Measurements from ENCODE around the gene CD1D. TPM values are rescaled to one million over a fixed set of nuclear protein-coding genes. Genes with fewer than 3 reads are reported as not detected.

Gene CD1D
- total and polyA plus RNA-seq, 3 experiments from 2014 or later: not detected

- Mint-ChIP-seq H3K27me3 (peaks cover 48 to 71% of the 10 kb centered on the region in 2 donors), H3K27ac (no peak overlapping the region), H3K4me1 (peaks cover 13 to 23% (median 19%) of the 10 kb centered on the region in 3 donors), H3K9me3 (no peaks in the 10 kb centered on the region), H3K36me3 (no peaks in the 10 kb centered on the region), H3K4me3 (peak overlapping the region in 3 of 7 donors; percentile 8 to 23 (median 18))
- H3K27ac ChIP-seq (ENCODE audit: low read depth, low read length): no peak overlapping the region
- no peak overlapping the region for H3K4me3 ChIP-seq (ENCODE audit: low read length)
- no peaks in the 10 kb centered on the region for H3K9me3 ChIP-seq (ENCODE audit: low read length)
- ChIA-PET POLR2A (no interaction called here), CTCF (no interaction called here)
- peak in 1 of 5 donors; percentile 8 for DNase-seq
- H3K36me3 ChIP-seq (ENCODE audit: insufficient read depth, low read length): no peaks in the 10 kb centered on the region
- no peaks in the 10 kb centered on the region for H3K4me1 ChIP-seq (ENCODE audit: insufficient read depth, low read length)
- peaks cover 26% of the 10 kb centered on the region for H3K27me3 ChIP-seq (ENCODE audit: insufficient read depth, low read length, poor library complexity, severe bottlenecking)
Observed at GRCh38 chr1:158177700-158178450, 2.8 kb upstream of the CD1D start.

- no peaks in the 10 kb centered on the region for H3K36me3 ChIP-seq (ENCODE audit: insufficient read depth, low read length)
- no peak overlapping the region for H3K27ac ChIP-seq (ENCODE audit: low read depth, low read length)
- CTCF ChIA-PET: no interaction called here
- POLR2A ChIA-PET: no interaction called here
- no peak for DNase-seq
- H3K4me3 ChIP-seq (ENCODE audit: low read length): no peak overlapping the region
- peaks cover 13 to 23% (median 19%) of the 10 kb centered on the region in 3 donors for H3K4me1 Mint-ChIP-seq
- H3K9me3 Mint-ChIP-seq: no peaks in the 10 kb centered on the region
- no peaks in the 10 kb centered on the region for H3K36me3 Mint-ChIP-seq
- no peaks in the 10 kb centered on the region for H3K4me1 ChIP-seq (ENCODE audit: insufficient read depth, low read length)
- H3K27me3 Mint-ChIP-seq: peaks cover 52 to 80% of the 10 kb centered on the region in 2 donors
- H3K9me3 ChIP-seq (ENCODE audit: low read length): no peaks in the 10 kb centered on the region
- peak overlapping the region in 1 of 7 donors; percentile 0 for H3K4me3 Mint-ChIP-seq
- peaks cover 26% of the 10 kb centered on the region for H3K27me3 ChIP-seq (ENCODE audit: insufficient read depth, low read length, poor library complexity, severe bottlenecking)
- no peak overlapping the region for H3K27ac Mint-ChIP-seq
Observed at GRCh38 chr1:158179301-158180041, 1.2 kb upstream of the CD1D start.

GRCh38 chr1:158181577-158181922 lies 855 bp downstream of the CD1D start:
- no peaks in the 10 kb centered on the region for H3K36me3 Mint-ChIP-seq
- no peaks in the 10 kb centered on the region for H3K36me3 ChIP-seq (ENCODE audit: insufficient read depth, low read length)
- H3K4me3 Mint-ChIP-seq: peak overlapping the region in 6 of 7 donors; percentile 42 to 80 (median 69)
- no peaks in the 10 kb centered on the region for H3K4me1 ChIP-seq (ENCODE audit: insufficient read depth, low read length)
- ChIA-PET POLR2A (no interaction called here), CTCF (no interaction called here)
- H3K4me3 ChIP-seq (ENCODE audit: low read length): no peak overlapping the region
- DNase-seq: no peak
- peaks cover 13 to 23% (median 19%) of the 10 kb centered on the region in 3 donors for H3K4me1 Mint-ChIP-seq
- H3K27me3 Mint-ChIP-seq: peaks cover 47 to 77% of the 10 kb centered on the region in 2 donors
- no peaks in the 10 kb centered on the region for H3K9me3 ChIP-seq (ENCODE audit: low read length)
- no peaks in the 10 kb centered on the region for H3K9me3 Mint-ChIP-seq
- no peak overlapping the region for H3K27ac Mint-ChIP-seq
- no peak overlapping the region for H3K27ac ChIP-seq (ENCODE audit: low read depth, low read length)
- H3K27me3 ChIP-seq (ENCODE audit: insufficient read depth, low read length, poor library complexity, severe bottlenecking): peaks cover 26% of the 10 kb centered on the region

- Histone ChIP-seq H3K27ac (ENCODE audit: low read depth, low read length) (no peak overlapping the region), H3K27me3 (ENCODE audit: insufficient read depth, low read length, poor library complexity, severe bottlenecking) (peaks cover 19% of the 10 kb centered on the region), H3K4me1 (ENCODE audit: insufficient read depth, low read length) (no peaks in the 10 kb centered on the region), H3K4me3 (ENCODE audit: low read length) (no peak overlapping the region), H3K9me3 (ENCODE audit: low read length) (no peaks in the 10 kb centered on the region), H3K36me3 (ENCODE audit: insufficient read depth, low read length) (no peaks in the 10 kb centered on the region)
- CTCF ChIA-PET: interaction anchor here (4.0 kb wide), 1 partner anchor 18 kb away, joined by 14 read pairs; no protein-coding TSS in a partner anchor
- peaks cover 24 to 65% of the 10 kb centered on the region in 2 donors for H3K27me3 Mint-ChIP-seq
- no peak overlapping the region for H3K27ac Mint-ChIP-seq
- no peaks in the 10 kb centered on the region for H3K9me3 Mint-ChIP-seq
- no peak for DNase-seq
- H3K4me3 Mint-ChIP-seq: no peak overlapping the region
- peaks cover 7 to 12% (median 10%) of the 10 kb centered on the region in 3 donors for H3K4me1 Mint-ChIP-seq
- POLR2A ChIA-PET: no interaction called here
- H3K36me3 Mint-ChIP-seq: no peaks in the 10 kb centered on the region
Observed at GRCh38 chr1:158185770-158186169, 5.1 kb downstream of the CD1D start.

GRCh38 chr1:158186180-158186579 lies 5.5 kb downstream of the CD1D start:
- H3K4me1 Mint-ChIP-seq: peaks cover 7 to 8% (median 8%) of the 10 kb centered on the region in 3 donors
- Histone ChIP-seq H3K27ac (ENCODE audit: low read depth, low read length) (no peak overlapping the region), H3K4me1 (ENCODE audit: insufficient read depth, low read length) (no peaks in the 10 kb centered on the region), H3K36me3 (ENCODE audit: insufficient read depth, low read length) (no peaks in the 10 kb centered on the region), H3K9me3 (ENCODE audit: low read length) (no peaks in the 10 kb centered on the region), H3K27me3 (ENCODE audit: insufficient read depth, low read length, poor library complexity, severe bottlenecking) (peaks cover 19% of the 10 kb centered on the region), H3K4me3 (ENCODE audit: low read length) (no peak overlapping the region)
- H3K9me3 Mint-ChIP-seq: no peaks in the 10 kb centered on the region
- no peaks in the 10 kb centered on the region for H3K36me3 Mint-ChIP-seq
- no peak for DNase-seq
- H3K4me3 Mint-ChIP-seq: no peak overlapping the region
- CTCF ChIA-PET: interaction anchor here (4.0 kb wide), 1 partner anchor 18 kb away, joined by 14 read pairs; no protein-coding TSS in a partner anchor
- no peak overlapping the region for H3K27ac Mint-ChIP-seq
- peaks cover 22 to 62% of the 10 kb centered on the region in 2 donors for H3K27me3 Mint-ChIP-seq
- POLR2A ChIA-PET: no interaction called here

GRCh38 chr1:158188611-158189010 lies 7.9 kb downstream of the CD1D start:
- Histone ChIP-seq H3K4me3 (ENCODE audit: low read length) (no peak overlapping the region), H3K27me3 (ENCODE audit: insufficient read depth, low read length, poor library complexity, severe bottlenecking) (peaks cover 11% of the 10 kb centered on the region), H3K4me1 (ENCODE audit: insufficient read depth, low read length) (no peaks in the 10 kb centered on the region), H3K36me3 (ENCODE audit: insufficient read depth, low read length) (no peaks in the 10 kb centered on the region), H3K9me3 (ENCODE audit: low read length) (no peaks in the 10 kb centered on the region), H3K27ac (ENCODE audit: low read depth, low read length) (no peak overlapping the region)
- no peak overlapping the region for H3K4me3 Mint-ChIP-seq
- peaks cover 18 to 45% of the 10 kb centered on the region in 2 donors for H3K27me3 Mint-ChIP-seq
- H3K4me1 Mint-ChIP-seq: no peaks in the 10 kb centered on the region
- H3K36me3 Mint-ChIP-seq: no peaks in the 10 kb centered on the region
- ChIA-PET CTCF (interaction anchor here (4.0 kb wide), 1 partner anchor 16 kb away, joined by 14 read pairs; no protein-coding TSS in a partner anchor), POLR2A (no interaction called here)
- DNase-seq: no peak
- H3K27ac Mint-ChIP-seq: no peak overlapping the region
- H3K9me3 Mint-ChIP-seq: peaks cover under 1 to 4% (median 1%) of the 10 kb centered on the region in 5 donors

- H3K36me3 Mint-ChIP-seq: no peaks in the 10 kb centered on the region
- CTCF ChIA-PET: interaction anchor here (1.5 kb wide), 1 partner anchor 14 kb away, joined by 5 read pairs; no protein-coding TSS in a partner anchor
- no peaks in the 10 kb centered on the region for H3K36me3 ChIP-seq (ENCODE audit: insufficient read depth, low read length)
Observed at GRCh38 chr1:158189624-158190023, 8.9 kb downstream of the CD1D start.

GRCh38 chr1:158191299-158191698 lies 10.6 kb downstream of the CD1D start:
- Histone ChIP-seq H3K36me3 (ENCODE audit: insufficient read depth, low read length) (no peaks in the 10 kb centered on the region), H3K9me3 (ENCODE audit: low read length) (no peaks in the 10 kb centered on the region), H3K4me1 (ENCODE audit: insufficient read depth, low read length) (no peaks in the 10 kb centered on the region), H3K27ac (ENCODE audit: low read depth, low read length) (no peak overlapping the region), H3K4me3 (ENCODE audit: low read length) (no peak overlapping the region), H3K27me3 (ENCODE audit: insufficient read depth, low read length, poor library complexity, severe bottlenecking) (peaks cover 11% of the 10 kb centered on the region)
- peaks cover 2 to 10% (median 4%) of the 10 kb centered on the region in 5 donors for H3K9me3 Mint-ChIP-seq
- no peak overlapping the region for H3K27ac Mint-ChIP-seq
- CTCF ChIA-PET: no interaction called here
- H3K4me1 Mint-ChIP-seq: no peaks in the 10 kb centered on the region
- POLR2A ChIA-PET: no interaction called here
- DNase-seq: no peak
- H3K27me3 Mint-ChIP-seq: peaks cover 17 to 45% of the 10 kb centered on the region in 2 donors
- no peaks in the 10 kb centered on the region for H3K36me3 Mint-ChIP-seq
- H3K4me3 Mint-ChIP-seq: no peak overlapping the region

More at GRCh38 chr1:158189624-158190023, 8.9 kb downstream of the CD1D start:
- H3K27me3 Mint-ChIP-seq: peaks cover 17 to 39% of the 10 kb centered on the region in 2 donors
- Histone ChIP-seq H3K4me3 (ENCODE audit: low read length) (no peak overlapping the region), H3K27ac (ENCODE audit: low read depth, low read length) (no peak overlapping the region), H3K27me3 (ENCODE audit: insufficient read depth, low read length, poor library complexity, severe bottlenecking) (peaks cover 11% of the 10 kb centered on the region), H3K9me3 (ENCODE audit: low read length) (no peaks in the 10 kb centered on the region), H3K4me1 (ENCODE audit: insufficient read depth, low read length) (no peaks in the 10 kb centered on the region)
- no peak for DNase-seq
- POLR2A ChIA-PET: no interaction called here
- H3K4me1 Mint-ChIP-seq: no peaks in the 10 kb centered on the region
- peaks cover 2 to 10% (median 4%) of the 10 kb centered on the region in 5 donors for H3K9me3 Mint-ChIP-seq
- H3K27ac Mint-ChIP-seq: no peak overlapping the region
- H3K4me3 Mint-ChIP-seq: no peak overlapping the region

Measured in CD8-positive, alpha-beta memory T cell (primary cell).